ENCODE results near the gene EPHB1.
"Not testable (repeated sequence)": the region's sequence is repeated elsewhere in the genome, so short reads cannot be mapped to it uniquely, and the experiment has no call there.

The EPHB1 gene

GRCh38 chr3:135014566-135014965 is 219.5 kb downstream of the EPHB1 start:
- no peak for DNase-seq

GRCh38 chr3:135017003-135017893 is 222.2 kb downstream of the EPHB1 start:
- DNase-seq: no peak

GRCh38 chr3:135018149-135018923 is 223.3 kb downstream of the EPHB1 start:
- DNase-seq: no peak

GRCh38 chr3:135020181-135020580 is 225.1 kb downstream of the EPHB1 start:
- peak in 2 of 3 donors; percentile 10 to 12 for DNase-seq

- DNase-seq: no peak
Measured at GRCh38 chr3:135023996-135024658, 229.1 kb downstream of the EPHB1 start.

GRCh38 chr3:135030768-135031615 is 235.9 kb downstream of the EPHB1 start:
- DNase-seq: not testable (repeated sequence)

GRCh38 chr3:135033737-135034136 is 238.7 kb downstream of the EPHB1 start:
- DNase-seq: no peak

- DNase-seq: no peak
Measured at GRCh38 chr3:135034291-135034768, 239.3 kb downstream of the EPHB1 start.

- DNase-seq: peak; percentile 24 to 40 (median 26)
Measured at GRCh38 chr3:135034891-135035440, 239.9 kb downstream of the EPHB1 start.

- DNase-seq: no peak
Measured at GRCh38 chr3:135038186-135038585, 243.1 kb downstream of the EPHB1 start.

- DNase-seq: not testable (repeated sequence)
Measured at GRCh38 chr3:135039536-135039935, 244.5 kb downstream of the EPHB1 start.

- no peak for DNase-seq
Measured at GRCh38 chr3:135040321-135041240, 245.5 kb downstream of the EPHB1 start.

- DNase-seq: no peak
Measured at GRCh38 chr3:135041601-135042000, 246.5 kb downstream of the EPHB1 start.

- no peak for DNase-seq
Measured at GRCh38 chr3:135047061-135047460, 252.0 kb downstream of the EPHB1 start.

- DNase-seq: no peak
Measured at GRCh38 chr3:135050536-135050935, 255.5 kb downstream of the EPHB1 start.

- no peak for DNase-seq
Measured at GRCh38 chr3:135051409-135051973, 256.4 kb downstream of the EPHB1 start.

GRCh38 chr3:135055449-135055848 is 260.4 kb downstream of the EPHB1 start:
- no peak for DNase-seq

GRCh38 chr3:135056084-135056730 is 261.1 kb downstream of the EPHB1 start:
- DNase-seq: no peak

GRCh38 chr3:135056733-135057310 is 261.8 kb downstream of the EPHB1 start:
- no peak for DNase-seq
